K562 (cell line): ENCODE measurements around the gene C20orf141. TPM values are rescaled to one million over a fixed set of nuclear protein-coding genes. Genes with fewer than 3 reads are reported as not detected.

ENCODE experiments used
- CCNT2 ChIP-seq: IDR thresholded peaks from 2 replicates; pipeline ENCODE4 v1.6.1; 2011; ENCODE audit warnings: borderline replicate concordance, low read depth, mild to moderate bottlenecking, moderate library complexity, mixed read lengths, low read length; ENCODE audit not compliant: insufficient read length; ENCODE audit errors: extremely low read depth
- CGGBP1 ChIP-seq: fragments of 250-450 bp; sonication (Bioruptor Pico); IDR thresholded peaks from 2 replicates; pipeline ENCODE4 v1.9.0; 2021; ENCODE audit warnings: mild to moderate bottlenecking
- COPS2 ChIP-seq: fragments of 450-650 bp; conservative IDR thresholded peaks from 2 replicates; pipeline ENCODE4 v1.6.1; 2016; ENCODE audit warnings: mild to moderate bottlenecking, moderate library complexity
- FOXJ2 ChIP-seq: fragments of 200-800 bp; sonication (Bioruptor generic); IDR thresholded peaks from 2 replicates; pipeline ENCODE4 v1.6.1; 2016; ENCODE audit warnings: missing genetic modification characterization, missing compliant biosample characterization
- JUNB ChIP-seq: fragments of 450-650 bp; formaldehyde crosslinking; conservative IDR thresholded peaks from 2 replicates; pipeline ENCODE4 v1.4.0; 2020; ENCODE audit warnings: mild to moderate bottlenecking
- MBD2 ChIP-seq: sonication (generic); IDR thresholded peaks from 2 replicates; pipeline ENCODE4 v1.6.1; 2016; ENCODE audit warnings: low read depth, borderline replicate concordance
- MCM5 ChIP-seq: fragments of 450-650 bp; IDR thresholded peaks from 2 replicates; pipeline ENCODE4 v1.6.1; 2016; ENCODE audit warnings: low read depth
- MCM7 ChIP-seq, 2 experiments: fragments of 450-650 bp; IDR thresholded peaks; 2 replicates each; pipeline ENCODE4 v1.6.1; 2016 to 2018
- NBN ChIP-seq: fragments of 450-650 bp; IDR thresholded peaks from 2 replicates; pipeline ENCODE4 v1.6.1; 2016; ENCODE audit warnings: low read depth, mild to moderate bottlenecking
- PHF21A ChIP-seq: fragments of 450-650 bp; IDR thresholded peaks from 2 replicates; pipeline ENCODE4 v1.6.1; 2017; ENCODE audit warnings: low read depth, borderline replicate concordance
- POLR2AphosphoS5 ChIP-seq: IDR thresholded peaks from 2 replicates; pipeline ENCODE4 v1.6.1; 2011; ENCODE audit warnings: mild to moderate bottlenecking, low read depth, low read length, moderate library complexity; ENCODE audit not compliant: control insufficient read depth, insufficient read depth
- PRPF4 ChIP-seq: fragments of 200-400 bp; formaldehyde crosslinking; IDR thresholded peaks from one replicate; pipeline ENCODE4 v1.6.1; 2017; ENCODE audit warnings: low read length, low read depth, mild to moderate bottlenecking; ENCODE audit not compliant: insufficient read depth, poor library complexity, severe bottlenecking
- RBFOX2 ChIP-seq: fragments of 200-400 bp; formaldehyde crosslinking; IDR thresholded peaks from 2 replicates; pipeline ENCODE4 v1.6.1; 2017; ENCODE audit warnings: low read depth, mild to moderate bottlenecking, low read length, moderate library complexity
- SIX5 ChIP-seq, 2 experiments: IDR thresholded peaks; 2 replicates each; pipeline ENCODE4 v1.6.1; 2011; ENCODE audit warnings: low read length in 2 of 2, borderline replicate concordance in 1 of 2, low read depth in 1 of 2, mild to moderate bottlenecking in 1 of 2, moderate library complexity in 1 of 2; ENCODE audit not compliant: insufficient read depth in 1 of 2
- SMARCA4 ChIP-seq: fragments of 450-650 bp; IDR thresholded peaks from 2 replicates; pipeline ENCODE4 v1.6.1; 2016
- TCF15 ChIP-seq: fragments of 250-450 bp; sonication (Bioruptor Pico); IDR thresholded peaks from 2 replicates; pipeline ENCODE4 v1.8.0; 2022; ENCODE audit warnings: moderate library complexity, mild to moderate bottlenecking, inconsistent platforms
- TCF7 ChIP-seq: sonication (generic); IDR thresholded peaks from 2 replicates; pipeline ENCODE4 v1.6.1; 2016; ENCODE audit warnings: antibody characterized with exemption, borderline replicate concordance
- TEAD1 ChIP-seq, 2 experiments: fragments of 450-650 bp in 1 of 2; sonication (generic) in 1 of 2; formaldehyde crosslinking; IDR thresholded peaks; 2 replicates each; pipeline versions ENCODE4 v1.4.0 to v1.8.0; 2020 to 2022; ENCODE audit warnings: mild to moderate bottlenecking in 2 of 2, missing genetic modification reagents in 1 of 2
- TFAM ChIP-seq: fragments of 250-450 bp; sonication (Bioruptor Pico); conservative IDR thresholded peaks from 2 replicates; pipeline ENCODE4 v1.5.0; 2021; ENCODE audit warnings: mild to moderate bottlenecking, moderate library complexity
- ZBTB9 ChIP-seq: fragments of 450-650 bp; formaldehyde crosslinking; IDR thresholded peaks from 2 replicates; pipeline ENCODE4 v1.4.0; 2020; ENCODE audit warnings: mild to moderate bottlenecking, moderate library complexity
- ZKSCAN8 ChIP-seq: fragments of 200-800 bp; sonication (Bioruptor generic); IDR thresholded peaks from 2 replicates; pipeline ENCODE4 v1.6.1; 2016; ENCODE audit warnings: missing genetic modification characterization, missing compliant biosample characterization
- ZNF77 ChIP-seq: fragments of 250-450 bp; sonication (Bioruptor Pico); IDR thresholded peaks from 2 replicates; pipeline ENCODE4 v1.5.0; 2020
- ZNF780A ChIP-seq: fragments of 250-450 bp; sonication (Bioruptor Pico); IDR thresholded peaks from 2 replicates; pipeline ENCODE4 v1.5.0; 2021; ENCODE audit warnings: mild to moderate bottlenecking
- ZNF830 ChIP-seq: fragments of 250-450 bp; sonication (Bioruptor Pico); IDR thresholded peaks from 2 replicates; pipeline ENCODE4 v1.5.0; 2021; ENCODE audit warnings: mild to moderate bottlenecking
- ZSCAN29 ChIP-seq: fragments of 450-650 bp; IDR thresholded peaks from 2 replicates; pipeline ENCODE4 v1.6.1; 2017
- polyA plus RNA-seq, 8 experiments: library from polyadenylated mRNA; depleted of rRNA in 4 of 8; stranded (reverse) in 5 of 8; unstranded in 3 of 8; fragments of >200 nt; fragmentation: Nextera tagmentation in 2 of 8; fragmentation: Illumina TruSeq in 1 of 8; extraction: Ambion mirVana in 2 of 8; extraction: Trizol in 1 of 8; gene quantifications; 2 replicates each; pipeline versions ENCODE4 v1.2.1 to v1.2.3, GENCODE V29; 2011 to 2014; ENCODE audit warnings: inconsistent platforms in 1 of 8, missing spikeins in 1 of 8
- total RNA-seq, 7 experiments: library from RNA; depleted of rRNA in 6 of 7; stranded (reverse); fragments of >200 nt in 6 of 7; fragmentation: Illumina TruSeq in 2 of 7; extraction: Trizol in 2 of 7; gene quantifications; 2 replicates each; pipeline versions ENCODE4 v1.2.1 to v1.2.3, GENCODE V29; 2011 to 2021; ENCODE audit warnings: low replicate concordance in 1 of 7
- TF ChIP-seq, protein P1 (sequence below): fragments of 250-450 bp; sonication (Bioruptor Pico); IDR thresholded peaks from 2 replicates; pipeline ENCODE4 v1.8.0; 2021; ENCODE audit warnings: mild to moderate bottlenecking, moderate library complexity
- TF ChIP-seq, protein P2 (sequence below): fragments of 250-450 bp; sonication (Bioruptor Pico); IDR thresholded peaks from 2 replicates; pipeline ENCODE4 v1.5.0; 2020; ENCODE audit warnings: mild to moderate bottlenecking

Gene C20orf141
- total and polyA plus RNA-seq, 9 of the 15 experiments (the other 6 are each of a cell fraction or from before 2014, with no cell fraction given), result not detected

GRCh38 chr20:2840967-2841531 lies 26.3 kb downstream of the C20orf141 start (continued):
- no peak for TF ChIP-seq ZNF780A (CRISPR knock-in tag)
- no peak for TF ChIP-seq ZSCAN29
- TF ChIP-seq, protein P1, sequence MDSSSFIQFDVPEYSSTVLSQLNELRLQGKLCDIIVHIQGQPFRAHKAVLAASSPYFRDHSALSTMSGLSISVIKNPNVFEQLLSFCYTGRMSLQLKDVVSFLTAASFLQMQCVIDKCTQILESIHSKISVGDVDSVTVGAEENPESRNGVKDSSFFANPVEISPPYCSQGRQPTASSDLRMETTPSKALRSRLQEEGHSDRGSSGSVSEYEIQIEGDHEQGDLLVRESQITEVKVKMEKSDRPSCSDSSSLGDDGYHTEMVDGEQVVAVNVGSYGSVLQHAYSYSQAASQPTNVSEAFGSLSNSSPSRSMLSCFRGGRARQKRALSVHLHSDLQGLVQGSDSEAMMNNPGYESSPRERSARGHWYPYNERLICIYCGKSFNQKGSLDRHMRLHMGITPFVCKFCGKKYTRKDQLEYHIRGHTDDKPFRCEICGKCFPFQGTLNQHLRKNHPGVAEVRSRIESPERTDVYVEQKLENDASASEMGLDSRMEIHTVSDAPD, result no peak
- TF ChIP-seq, protein P2, sequence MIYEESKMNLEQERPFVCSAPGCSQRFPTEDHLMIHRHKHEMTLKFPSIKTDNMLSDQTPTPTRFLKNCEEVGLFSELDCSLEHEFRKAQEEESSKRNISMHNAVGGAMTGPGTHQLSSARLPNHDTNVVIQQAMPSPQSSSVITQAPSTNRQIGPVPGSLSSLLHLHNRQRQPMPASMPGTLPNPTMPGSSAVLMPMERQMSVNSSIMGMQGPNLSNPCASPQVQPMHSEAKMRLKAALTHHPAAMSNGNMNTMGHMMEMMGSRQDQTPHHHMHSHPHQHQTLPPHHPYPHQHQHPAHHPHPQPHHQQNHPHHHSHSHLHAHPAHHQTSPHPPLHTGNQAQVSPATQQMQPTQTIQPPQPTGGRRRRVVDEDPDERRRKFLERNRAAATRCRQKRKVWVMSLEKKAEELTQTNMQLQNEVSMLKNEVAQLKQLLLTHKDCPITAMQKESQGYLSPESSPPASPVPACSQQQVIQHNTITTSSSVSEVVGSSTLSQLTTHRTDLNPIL (CRISPR knock-in tag), result no peak
- no peak for TF ChIP-seq JUNB (CRISPR knock-in tag)
- no peak for TF ChIP-seq TCF15
- no peak for TF ChIP-seq NBN
- TF ChIP-seq MBD2, result no peak
- no peak for TF ChIP-seq SIX5 (IDR thresholded peaks at IDR 0.05; ENCODE audit: borderline replicate concordance in 1 of 2, insufficient read depth in 1 of 2, low read depth in 1 of 2, low read length in 2 of 2)
- TF ChIP-seq ZNF77, result no peak
- TF ChIP-seq MCM7 (IDR thresholded peaks at IDR 0.05), result no peak
- no peak for TF ChIP-seq FOXJ2
- TF ChIP-seq RBFOX2, result no peak
- no peak for TF ChIP-seq PHF21A
- no peak for TF ChIP-seq ZBTB9 (CRISPR knock-in tag)
- TF ChIP-seq CGGBP1 (CRISPR knock-in tag), result no peak
- no peak for TF ChIP-seq TEAD1 (CRISPR knock-in tag; IDR thresholded peaks at IDR 0.05)
- TF ChIP-seq MCM5, result no peak
- no peak for TF ChIP-seq PRPF4
- TF ChIP-seq CCNT2, result no peak
- TF ChIP-seq TCF7, result no peak
- no peak for TF ChIP-seq TFAM (CRISPR knock-in tag)
- TF ChIP-seq COPS2, result no peak
- no peak for TF ChIP-seq POLR2AphosphoS5
- TF ChIP-seq SMARCA4, result no peak
- no peak for TF ChIP-seq ZNF830 (CRISPR knock-in tag)
- no peak for TF ChIP-seq ZKSCAN8 (CRISPR knock-in tag)
